Suppressor macrophage treated with lipopolysaccharide for 4 hours (primary cell): ENCODE results near the gene IVL.

Source experiments
- DNase-seq: peaks from one replicate; pipeline ENCODE4 v3.0.0-alpha.2; 2020

IVL gene

DNA sequence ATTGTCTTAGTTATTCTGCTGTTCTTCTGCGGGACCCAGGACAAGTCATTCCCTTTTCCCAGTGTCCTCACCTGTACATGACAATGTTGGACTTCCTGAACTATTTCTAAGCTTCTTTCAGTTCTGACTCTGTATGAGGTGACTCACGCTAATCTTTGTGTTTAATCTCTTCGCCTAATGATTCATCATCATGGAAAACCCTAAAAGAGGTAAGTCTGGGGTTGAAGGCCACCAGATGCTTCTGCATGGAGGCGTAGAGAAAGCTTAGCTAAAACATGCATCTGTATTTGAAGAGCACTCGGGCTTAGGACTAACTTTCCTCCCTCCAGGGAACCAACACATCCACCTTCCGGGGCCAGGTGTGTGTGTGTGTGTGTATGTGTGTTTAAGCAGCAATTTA lies 46.1 kb downstream of the IVL start:
- no peak for DNase-seq

GRCh38 chr1:152957561-152957960 lies 49.2 kb downstream of the IVL start:
- DNase-seq: no peak

DNA sequence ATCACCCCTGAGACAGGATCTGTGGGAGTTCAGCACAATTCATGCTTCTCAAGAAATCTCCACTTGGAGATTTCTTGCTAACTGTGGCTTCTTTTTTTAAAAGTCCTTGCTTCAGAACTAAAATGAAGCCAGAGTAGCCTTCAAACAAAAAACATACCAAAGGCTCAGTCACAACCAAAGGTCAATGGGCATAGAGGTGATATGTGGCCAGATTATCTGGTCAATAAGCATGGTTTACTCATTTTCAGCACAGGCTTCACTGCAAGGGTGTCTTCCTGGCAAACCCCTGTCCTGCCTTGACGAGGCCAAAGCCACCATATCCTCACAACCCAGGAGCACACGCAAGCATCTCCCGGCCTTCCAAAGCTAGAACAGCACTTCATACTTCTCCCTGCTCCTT lies 50.9 kb downstream of the IVL start:
- DNase-seq: no peak

GRCh38 chr1:152959801-152960451 lies 51.6 kb downstream of the IVL start:
- DNase-seq: no peak

GRCh38 chr1:152960452-152961044 lies 52.2 kb downstream of the IVL start:
- DNase-seq: no peak
